ENCODE results near the gene HDAC1.

Gene HDAC1

DNA sequence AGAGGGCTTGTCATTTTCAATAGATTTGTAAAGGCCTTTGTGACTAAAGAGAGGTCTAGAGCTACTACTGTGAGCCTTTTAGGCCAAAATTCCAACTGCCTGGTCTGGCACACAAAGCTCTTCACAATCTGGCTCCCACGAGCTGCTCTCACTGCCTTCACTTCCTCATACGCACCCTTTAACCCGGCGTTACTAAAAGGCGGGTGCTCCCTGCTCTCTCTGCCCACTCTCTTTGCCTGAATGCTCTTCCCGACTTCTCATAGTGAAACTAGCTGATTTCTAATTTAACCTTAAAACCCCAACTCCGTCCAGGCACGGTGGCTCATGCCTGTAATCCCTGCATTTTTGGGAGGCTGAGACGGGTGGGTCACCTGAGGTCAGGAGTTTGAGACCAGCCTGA lies 88.2 kb downstream of the HDAC1 start:
- no peaks in the 10 kb centered on the region for H3K9me3 ChIP-seq
- H3K36me3 ChIP-seq = peaks cover 100% of the 10 kb centered on the region

More for the DNA sequence above, 88.2 kb downstream of the HDAC1 start:
- H3K27ac ChIP-seq = no peak overlapping the region
- no peak for TF ChIP-seq Cebpa-rat (IDR thresholded peaks at IDR 0.05)
- peaks cover 22% of the 10 kb centered on the region for H4K20me1 ChIP-seq
- H3K4me1 ChIP-seq = no peaks in the 10 kb centered on the region
- H3K9ac ChIP-seq = no peak overlapping the region
- H3K4me2 ChIP-seq = no peak overlapping the region
- H3K27me3 ChIP-seq = no peaks in the 10 kb centered on the region
- no peak overlapping the region for H3K4me3 ChIP-seq
